ENCODE measurements around the gene LIN7C.
"Not testable (repeated sequence)": the region's sequence is repeated elsewhere in the genome, so short reads cannot be mapped to it uniquely, and the experiment has no call there.

The LIN7C gene

DNA sequence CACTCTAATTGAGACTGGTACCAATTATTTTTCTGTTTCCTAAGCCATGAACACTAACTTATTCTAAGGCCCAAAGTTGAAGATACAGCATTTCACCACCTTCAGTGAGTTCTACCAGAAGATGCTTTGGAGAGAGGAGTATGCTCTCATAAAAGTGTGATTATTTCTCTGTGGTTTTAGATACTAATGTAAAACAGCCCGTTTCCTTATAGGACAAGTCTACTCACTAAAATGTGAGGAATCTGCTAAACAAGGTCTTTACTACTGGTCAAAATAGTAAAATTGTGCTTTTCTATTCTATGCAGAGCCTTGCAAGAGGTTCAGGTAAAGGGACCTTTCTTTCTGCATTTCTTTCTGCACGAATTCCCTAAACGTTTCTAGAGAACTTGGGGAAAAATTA, 36.4 kb downstream of the LIN7C start:
- no peak for DNase-seq (ENCODE audit: low read depth)

DNA sequence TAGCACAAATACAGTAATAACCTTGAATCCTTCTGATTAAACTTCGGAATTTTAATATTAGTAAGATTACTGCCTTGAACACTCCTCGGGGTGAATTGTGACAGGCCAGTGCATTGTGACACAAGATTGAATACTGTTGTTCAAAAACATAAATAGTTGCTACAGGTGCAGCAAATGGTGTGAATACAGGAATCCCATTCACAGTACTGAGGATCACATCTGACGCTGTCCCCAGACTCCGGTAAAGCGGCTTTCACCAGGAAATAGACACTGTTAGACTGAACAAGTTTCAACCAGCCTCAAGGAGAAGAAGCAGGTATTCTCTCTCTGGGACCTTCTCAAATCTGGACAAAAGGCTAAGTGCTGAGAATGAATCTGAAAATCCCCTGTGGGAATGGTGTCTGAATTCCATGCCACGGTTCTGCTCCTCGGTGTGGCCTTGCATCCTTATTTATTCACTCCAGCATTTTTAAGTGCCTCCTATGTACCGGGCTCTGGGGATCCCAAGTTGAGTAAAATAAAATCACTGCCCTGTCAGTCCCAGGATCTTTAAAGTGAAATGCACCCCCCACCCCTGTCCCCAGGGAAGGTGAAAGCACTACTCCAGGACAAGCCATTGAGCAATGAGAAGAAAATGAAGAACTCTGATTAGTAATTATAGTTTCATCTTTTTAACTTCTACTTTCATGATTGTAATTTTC, 37.4 kb downstream of the LIN7C start:
- no peak for DNase-seq (ENCODE audit: low read depth)

DNA sequence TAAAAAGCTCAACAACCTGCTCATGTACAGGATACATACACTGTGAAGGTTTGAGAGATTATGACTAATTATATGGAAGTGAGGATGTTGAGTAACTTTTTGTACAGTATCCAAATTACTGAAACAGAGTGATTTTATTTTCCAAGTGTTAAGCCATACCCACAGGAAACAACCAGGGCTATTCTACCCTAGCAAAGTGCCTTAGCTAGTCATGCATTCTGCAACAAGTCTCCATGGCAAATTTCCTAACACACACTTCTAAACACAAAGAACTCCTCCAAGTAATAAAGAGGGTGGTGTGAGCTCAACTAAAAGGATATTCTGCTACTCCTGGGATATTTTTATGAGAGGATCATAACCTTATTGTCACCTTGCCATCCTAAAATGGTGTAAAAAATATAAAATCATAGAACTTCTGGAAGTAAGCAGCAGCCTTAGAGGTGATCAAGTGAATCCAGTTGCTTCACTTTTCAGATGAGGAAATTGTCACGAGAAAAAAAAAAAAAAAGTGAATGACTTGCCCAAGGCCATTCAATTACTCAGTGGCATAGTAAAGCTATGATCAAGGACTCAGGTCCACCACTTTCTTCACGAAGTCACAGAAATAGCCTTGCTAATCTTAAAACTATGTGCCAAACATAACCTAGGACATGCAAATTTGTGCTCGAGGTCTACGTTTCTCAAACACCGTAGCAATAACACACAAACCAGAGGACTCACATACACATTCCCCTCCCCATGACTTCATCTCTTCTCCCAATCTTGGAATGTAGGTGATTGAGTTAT, 38.2 kb downstream of the LIN7C start:
- DNase-seq (ENCODE audit: low read depth) = no peak

DNA sequence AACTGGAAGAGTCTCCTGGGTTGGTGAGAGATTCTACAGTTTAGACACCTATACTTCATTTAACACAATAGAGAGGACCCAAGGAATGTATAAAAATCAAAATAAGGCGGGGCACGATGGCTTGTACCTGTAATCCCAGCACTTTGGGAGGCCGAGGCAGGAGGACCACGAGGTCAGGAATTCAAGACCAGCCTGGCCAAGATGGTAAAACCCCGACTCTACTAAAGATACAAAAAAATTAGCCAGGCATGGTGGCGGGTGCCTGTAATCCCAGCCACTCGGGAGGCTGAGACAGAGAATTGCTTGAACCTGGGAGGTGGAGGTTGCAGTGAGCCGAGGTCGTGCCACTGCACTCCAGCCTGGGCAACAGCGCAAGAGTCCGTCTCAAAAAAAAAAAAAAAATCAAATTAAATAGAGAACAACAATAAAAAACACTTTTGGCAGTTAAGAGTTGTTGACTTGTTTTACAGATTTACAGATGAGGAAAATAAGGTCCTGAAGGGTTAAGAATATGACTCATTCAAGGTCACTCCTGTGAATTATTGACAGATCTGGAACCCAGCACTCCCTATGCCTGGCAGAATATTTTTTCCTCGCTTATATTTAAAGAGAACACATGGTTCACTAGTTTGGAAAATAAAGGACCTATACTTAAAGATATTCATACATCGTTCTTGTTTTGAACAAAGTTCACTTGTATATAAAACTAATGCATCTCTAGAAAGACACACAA, 39.2 kb downstream of the LIN7C start:
- DNase-seq (ENCODE audit: low read depth) = no peak

DNA sequence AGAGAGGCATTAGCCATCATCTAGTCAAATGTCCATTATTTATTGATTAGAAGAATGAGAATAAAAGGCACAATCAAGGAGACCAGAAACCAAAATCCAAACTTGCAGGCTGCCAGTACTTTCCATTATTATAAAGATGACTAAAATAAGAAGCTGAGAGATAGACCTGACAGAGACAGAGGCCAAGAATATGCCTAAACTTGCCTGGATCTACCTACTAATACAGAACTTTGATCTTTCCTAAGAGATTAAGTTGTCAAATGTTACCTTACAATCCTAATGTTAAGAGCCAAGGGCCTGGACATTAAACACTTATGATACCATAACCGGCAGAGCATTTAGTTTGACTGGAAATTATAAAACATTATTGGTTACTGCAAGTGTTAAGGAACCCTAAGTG, 40.2 kb downstream of the LIN7C start:
- DNase-seq (ENCODE audit: low read depth) = no peak

DNA sequence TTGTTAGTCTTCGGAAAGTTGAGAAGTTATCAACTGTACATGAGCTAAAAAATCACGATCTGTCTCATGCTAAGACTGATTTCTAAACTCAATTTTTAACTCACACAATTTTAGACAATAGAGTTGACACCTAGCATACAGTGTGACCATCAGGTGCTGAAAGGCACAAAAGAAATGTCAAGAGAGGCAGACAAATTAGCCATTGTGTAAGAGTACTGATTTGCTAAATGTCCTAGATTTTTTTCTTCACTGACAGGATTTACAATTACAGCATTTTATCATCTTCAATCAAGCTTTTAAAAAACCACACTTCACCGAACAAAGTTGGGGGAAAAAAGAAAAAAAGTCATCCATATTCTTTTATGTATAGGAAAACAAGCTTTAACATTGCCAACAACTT, 40.9 kb downstream of the LIN7C start:
- DNase-seq (ENCODE audit: low read depth) = no peak

DNA sequence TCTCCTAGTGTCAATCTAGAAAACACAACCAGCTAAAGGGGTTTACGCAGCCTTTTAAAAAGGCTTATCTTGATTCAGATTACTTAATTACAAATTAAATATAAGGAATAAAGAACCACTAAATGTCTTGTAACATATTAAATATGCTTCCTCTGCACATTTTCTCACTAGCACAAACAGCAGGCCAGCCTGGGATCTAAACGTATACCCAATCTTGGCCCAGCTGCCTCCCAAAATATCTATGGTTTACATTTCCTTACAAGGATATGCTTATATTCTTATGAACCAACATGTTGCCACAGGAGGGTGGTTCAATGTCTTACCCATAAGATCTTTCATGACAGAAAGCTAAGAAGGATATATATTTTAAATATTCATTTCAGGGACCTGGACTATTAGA, 41.7 kb downstream of the LIN7C start:
- no peak for DNase-seq (ENCODE audit: low read depth)

DNA sequence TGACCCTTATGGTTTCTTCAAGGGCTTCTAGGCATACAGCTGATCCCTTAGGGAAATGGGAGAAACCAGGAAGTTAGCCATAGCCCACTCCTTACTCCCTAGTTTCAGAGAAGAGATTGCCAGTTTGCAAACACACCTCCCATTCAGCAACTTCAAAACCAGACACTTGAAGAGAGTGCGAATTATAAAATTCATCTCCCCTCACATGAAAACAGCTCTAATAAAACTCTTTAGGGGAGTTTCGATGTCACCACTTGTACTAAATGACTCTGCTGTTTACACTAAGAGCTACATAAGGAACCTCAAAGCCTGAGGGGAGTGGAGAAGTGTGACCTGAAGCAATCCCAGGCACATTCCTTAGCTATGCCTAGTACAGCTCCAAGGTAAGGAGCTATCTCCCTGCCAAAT, 42.3 kb downstream of the LIN7C start:
- no peak for DNase-seq (ENCODE audit: low read depth)

DNA sequence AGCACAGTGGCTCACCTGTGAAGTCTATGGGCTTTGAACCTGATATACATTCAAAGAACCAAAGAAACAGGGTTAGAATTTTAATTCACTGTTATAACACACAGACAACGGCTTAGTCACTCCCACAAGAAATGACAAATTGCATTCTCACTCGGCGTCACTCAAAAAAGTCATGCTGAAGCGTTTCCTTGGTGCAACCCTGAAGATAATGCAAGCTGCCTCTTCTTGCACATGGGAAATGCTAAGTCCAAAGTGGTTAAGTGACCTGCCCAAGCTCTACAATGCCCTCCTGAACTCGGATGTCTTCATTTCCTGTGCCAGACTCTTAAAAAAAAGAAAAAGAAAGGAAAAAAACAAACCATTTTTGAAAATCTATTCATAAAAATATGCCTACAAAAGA, 44.0 kb downstream of the LIN7C start:
- DNase-seq (ENCODE audit: low read depth) = no peak

DNA sequence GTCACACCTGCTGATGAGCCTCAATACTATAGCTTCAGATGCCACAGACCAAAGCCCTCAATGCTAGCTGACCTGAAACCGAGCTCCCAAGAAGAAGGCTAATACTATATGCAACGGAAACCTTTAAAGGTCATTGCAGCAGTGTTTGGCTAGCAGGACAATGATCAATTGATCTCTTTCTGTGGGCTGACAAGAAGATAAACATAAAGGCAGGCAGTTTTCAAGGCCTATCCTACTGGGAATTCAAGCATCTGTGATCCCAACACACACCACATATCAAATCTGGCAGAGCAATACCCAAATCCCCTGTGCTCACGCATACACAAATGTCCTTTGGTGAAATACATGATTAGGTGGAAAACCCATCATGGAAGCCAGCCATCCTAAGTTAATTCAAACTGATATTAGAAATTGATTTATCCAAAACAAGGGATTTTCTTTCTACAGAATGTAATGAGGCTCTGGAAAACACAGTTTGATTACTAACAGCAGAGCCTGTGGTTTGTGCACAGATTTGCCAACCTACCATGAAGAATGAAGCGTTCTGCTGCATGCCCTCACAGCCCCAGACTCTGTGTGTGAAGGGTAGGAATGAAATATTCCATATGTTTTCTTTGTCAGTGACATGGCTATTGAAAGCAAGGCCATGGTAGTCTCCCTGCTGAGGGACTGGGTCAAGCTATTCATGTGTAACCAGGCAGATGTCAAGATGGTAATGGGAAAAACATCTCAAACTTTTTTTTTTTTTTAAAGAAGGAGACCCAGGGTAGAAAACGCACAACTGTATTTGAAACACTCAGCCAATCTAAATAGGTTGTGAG, 46.2 kb downstream of the LIN7C start:
- no peak for DNase-seq (ENCODE audit: low read depth)

DNA sequence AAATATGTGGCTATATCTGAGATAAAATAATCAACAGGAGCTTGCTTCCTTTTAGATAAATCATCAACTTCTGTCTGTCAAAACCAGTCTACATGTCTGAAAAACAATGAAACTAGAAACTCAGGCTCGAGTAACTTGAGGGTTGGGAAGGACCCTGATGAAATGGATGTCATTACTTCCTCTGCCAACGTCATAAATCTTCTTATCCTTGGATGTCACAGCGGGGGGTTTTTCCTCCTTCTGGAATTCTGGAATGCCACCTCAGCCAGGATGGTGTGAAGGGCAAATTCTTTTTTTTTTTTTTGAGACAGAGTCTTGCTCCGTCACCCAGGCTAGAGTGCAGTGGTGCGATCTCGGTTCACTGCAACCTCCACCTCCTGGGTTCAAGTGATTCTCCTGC, 47.4 kb downstream of the LIN7C start:
- DNase-seq (ENCODE audit: low read depth) = no peak

DNA sequence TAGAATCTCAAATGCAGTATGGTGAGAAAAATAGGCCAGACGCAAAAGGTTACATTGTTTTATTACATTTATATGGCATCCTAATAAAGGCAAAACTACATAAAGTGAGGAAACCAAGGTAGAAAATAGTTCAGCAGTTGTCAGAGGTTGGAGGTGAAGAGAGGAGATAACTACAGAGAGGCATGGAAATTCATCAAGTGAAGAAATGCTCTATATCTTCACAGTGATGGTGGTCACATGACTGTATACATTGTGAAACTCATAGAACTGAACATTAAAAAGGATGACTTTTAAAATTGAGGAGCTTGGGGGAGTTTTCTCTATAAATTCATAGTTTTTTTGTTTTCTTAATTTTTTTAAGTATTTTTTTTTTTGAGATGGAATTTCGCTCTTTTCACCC, 48.4 kb downstream of the LIN7C start:
- no peak for DNase-seq (ENCODE audit: low read depth)

DNA sequence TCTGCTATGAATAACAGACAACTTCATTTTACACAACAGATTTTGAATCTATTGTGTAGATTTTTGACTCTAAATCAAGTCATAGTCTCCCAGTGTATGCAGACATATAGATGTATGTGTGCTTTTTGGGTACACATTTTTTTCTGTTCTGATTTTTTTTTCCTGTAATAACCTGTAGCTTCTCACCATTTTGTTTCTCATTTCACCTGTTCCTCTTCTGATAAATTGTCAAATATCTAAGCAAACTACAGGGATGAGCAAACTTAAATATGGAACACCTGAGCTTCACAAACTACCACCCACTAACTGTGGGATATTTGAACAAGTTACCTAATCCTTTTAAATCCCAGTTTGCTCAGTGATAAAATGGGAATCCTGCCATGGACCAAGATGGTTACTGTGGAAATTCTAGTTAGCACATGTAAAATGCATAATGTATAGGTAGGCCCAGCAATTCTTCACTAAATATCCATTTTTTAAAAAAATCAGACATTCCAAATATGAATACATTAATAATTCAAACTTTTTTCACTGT, 49.7 kb downstream of the LIN7C start:
- no peak for DNase-seq (ENCODE audit: low read depth)

DNA sequence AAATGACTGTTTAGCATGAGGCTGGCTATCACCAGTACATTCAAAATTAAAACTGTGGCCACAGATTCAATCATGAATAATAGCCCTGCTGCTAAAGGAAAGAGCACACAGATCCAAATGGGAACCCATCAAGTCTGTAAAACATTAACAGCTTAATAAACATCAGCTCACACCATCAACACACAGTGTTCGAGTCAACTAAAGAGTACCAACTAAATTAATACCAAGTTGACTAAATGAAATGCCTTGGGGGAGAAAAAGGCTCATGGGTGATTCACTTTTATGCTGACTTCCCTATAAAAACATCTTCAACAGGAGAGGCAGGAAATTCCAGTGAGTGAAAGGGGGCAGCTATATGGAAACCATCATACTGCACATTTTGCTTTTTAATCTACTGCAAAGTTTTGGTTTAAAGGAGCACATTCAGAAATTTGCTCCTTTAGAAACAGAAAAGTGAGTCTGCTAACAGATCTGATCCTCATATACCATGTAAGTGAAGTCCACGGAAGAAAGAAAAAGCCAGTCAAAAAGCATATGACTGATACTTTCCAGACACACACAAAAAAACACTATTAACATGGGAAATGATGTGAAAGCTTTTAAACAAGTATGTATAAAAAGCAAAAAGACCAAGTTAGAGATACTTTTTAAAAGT, 50.3 kb downstream of the LIN7C start:
- no peak for DNase-seq (ENCODE audit: low read depth)

DNA sequence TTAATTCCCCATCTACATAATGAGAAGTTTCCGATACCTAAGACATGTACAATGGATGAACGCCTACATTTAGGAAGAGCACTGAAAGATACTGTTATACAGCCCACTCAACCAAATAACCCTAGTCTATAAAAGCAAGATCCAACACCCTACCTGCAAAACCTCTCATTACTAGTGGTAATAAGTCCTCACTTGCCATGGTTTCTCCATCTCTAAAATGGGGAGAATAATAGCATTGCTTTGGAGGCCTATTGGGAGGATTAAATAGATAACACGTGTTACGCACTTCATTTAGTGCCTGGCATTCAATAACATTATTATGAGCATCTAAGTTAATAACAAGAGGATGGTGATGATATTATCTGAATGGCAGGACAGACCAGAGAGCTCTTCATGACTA, 50.9 kb downstream of the LIN7C start:
- no peak for DNase-seq (ENCODE audit: low read depth)

DNA sequence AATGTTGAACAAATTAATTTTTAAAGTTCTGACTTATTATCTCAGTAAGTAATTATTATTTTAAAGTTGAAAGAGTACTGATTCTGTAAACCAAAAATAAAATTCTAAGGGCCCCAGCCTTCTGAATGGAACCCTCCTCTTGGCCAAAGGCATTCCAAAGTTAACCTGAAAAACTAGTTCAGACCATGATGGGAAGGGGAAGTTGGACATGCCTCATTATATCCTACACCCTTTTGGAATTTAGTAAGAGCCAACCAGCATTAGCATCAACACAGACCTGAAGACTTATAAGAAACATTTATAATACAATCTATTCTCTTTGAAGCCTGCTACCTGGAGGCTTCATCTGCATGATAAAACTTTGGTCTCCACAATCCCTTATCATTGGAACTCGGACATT, 52.9 kb downstream of the LIN7C start:
- DNase-seq (ENCODE audit: low read depth) = no peak

DNA sequence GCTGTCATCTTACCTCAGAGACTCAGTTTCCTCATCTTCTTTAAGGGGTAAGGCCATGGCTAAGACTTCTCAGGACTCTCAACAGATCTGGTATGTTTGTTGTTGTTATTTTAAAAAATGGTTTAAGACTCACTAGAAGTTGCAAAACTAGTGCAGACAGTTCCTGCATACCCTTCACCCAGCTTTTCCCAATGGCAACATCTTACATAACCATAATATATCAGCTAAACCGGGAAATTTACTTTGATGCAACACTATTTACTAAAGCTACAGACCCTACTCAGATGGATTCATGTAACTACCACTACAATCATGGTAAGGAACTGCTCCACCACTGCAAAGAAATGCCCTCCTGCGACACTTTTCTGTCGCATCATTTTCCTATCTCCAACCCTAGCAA, 54.4 kb downstream of the LIN7C start:
- DNase-seq (ENCODE audit: low read depth) = no peak

DNA sequence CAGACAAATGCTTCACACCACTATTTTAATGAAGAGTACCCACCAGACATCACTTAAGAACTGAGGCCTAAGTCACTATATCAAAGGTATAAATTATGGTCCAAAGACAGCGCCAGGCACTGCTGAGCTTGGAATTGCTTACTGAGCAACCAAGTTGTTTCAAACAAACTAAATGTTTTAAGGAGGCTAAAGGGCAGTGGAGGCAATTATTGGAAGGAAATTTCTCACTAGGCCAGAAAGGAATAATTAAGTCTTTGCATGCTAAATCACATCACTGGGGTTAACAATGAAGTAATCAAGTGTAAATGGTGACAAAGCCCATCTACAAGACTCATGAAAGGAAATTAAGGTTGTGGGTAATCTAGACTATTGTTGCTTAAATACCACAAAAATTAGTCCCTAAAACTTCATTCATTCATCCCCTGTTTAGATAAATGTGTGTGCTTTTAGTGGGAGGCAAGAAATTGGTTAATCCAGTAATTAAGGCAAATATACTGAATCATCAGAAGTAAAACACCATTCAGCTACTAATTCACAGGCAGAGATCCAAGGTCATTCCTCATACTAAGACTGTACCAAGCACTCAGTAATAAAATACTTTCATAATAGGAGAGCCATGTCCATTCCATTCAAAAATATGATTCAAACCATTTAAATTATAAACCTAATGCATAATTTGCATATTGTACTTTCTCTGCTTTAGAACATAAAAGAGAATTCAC, 55.2 kb downstream of the LIN7C start:
- no peak for DNase-seq (ENCODE audit: low read depth)

DNA sequence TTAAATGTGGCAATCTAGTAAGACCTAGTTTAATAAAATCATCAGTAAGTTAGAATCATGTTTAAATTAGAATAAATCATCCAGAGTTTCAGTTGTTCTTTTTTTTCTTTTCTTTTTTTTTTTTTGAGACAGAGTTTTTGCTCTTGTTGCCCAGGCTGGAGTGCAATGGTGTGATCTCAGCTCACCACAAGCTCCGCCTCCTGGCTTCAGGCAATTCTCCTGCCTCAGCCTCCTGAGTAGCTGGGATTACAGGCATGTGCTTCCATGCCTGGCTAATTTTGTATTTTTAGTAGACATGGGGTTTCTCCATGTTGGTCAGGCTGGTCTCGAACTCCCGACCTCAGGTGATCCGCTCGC, 58.4 kb downstream of the LIN7C start:
- DNase-seq (ENCODE audit: low read depth) = not testable (repeated sequence)

DNA sequence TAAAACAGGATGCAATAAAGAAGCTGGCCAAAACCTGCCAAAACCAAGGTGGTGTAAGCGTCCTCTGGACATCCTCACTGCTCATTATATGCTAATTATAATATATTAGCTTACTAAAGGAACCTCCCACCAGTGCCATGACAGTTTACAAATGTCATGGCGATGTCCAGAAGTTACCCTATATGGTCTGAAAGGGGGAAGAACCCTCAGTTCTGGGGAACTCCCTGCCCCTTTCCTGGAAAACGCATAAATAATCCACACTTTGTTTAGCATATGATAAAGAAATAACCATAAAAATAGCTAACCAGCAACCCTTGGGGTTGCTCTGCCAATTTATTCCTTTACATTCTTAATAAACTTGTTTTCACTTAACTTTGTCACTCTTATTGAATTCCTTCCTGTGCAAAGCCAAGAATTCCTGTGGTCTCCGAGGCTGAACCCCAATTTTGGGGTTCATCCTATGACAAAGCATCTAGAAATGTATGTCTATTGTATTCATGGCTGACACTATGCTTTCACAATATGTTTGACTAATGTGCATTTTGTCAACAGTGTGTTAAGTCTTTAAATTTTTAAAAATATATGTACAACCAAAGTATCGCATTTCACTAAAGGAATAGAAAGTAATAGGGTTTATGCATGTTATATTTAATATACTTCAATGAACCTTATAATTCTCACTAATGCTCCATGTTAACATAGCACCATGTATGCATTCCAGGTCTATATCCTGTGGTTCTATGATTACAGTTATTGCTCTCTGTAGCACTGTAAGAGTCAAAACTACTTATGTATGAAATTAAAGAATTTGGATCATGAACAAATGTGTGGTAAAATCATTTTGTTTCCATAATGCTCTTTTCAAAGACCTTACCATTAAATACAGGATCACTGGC, 59.0 kb downstream of the LIN7C start:
- DNase-seq (ENCODE audit: low read depth) = peak; percentile 57

All from HS-27A (cell line).